GM21786 (cell line): Measurements from ENCODE around the gene GABRB2.

Experiments
- ATAC-seq: cut with Tn5 transposase; IDR thresholded peaks from one replicate; pipeline ENCODE4 v1.9.1; 2021; ENCODE audit not compliant: unreplicated experiment

GABRB2 gene

DNA sequence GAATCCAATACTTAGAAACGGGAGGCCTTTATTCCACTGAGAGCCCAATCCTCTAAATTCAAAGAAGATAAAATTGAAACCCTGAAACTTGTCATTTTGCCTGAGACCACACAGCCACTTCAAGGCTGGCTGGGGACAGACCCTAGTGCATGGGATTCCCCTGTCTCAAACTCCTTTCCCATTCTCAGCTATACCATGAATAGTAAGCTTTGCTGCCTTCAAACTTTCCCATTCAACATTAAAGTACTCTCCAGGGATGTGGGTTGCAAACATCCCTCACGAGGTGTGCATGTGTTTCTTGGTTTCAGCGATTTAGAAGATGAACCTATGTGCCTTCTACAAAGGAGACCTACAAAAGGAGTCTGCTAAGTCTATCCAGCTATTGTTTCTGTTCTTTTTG is 64.6 kb downstream of the GABRB2 start:
- peak; percentile 75 for ATAC-seq

DNA sequence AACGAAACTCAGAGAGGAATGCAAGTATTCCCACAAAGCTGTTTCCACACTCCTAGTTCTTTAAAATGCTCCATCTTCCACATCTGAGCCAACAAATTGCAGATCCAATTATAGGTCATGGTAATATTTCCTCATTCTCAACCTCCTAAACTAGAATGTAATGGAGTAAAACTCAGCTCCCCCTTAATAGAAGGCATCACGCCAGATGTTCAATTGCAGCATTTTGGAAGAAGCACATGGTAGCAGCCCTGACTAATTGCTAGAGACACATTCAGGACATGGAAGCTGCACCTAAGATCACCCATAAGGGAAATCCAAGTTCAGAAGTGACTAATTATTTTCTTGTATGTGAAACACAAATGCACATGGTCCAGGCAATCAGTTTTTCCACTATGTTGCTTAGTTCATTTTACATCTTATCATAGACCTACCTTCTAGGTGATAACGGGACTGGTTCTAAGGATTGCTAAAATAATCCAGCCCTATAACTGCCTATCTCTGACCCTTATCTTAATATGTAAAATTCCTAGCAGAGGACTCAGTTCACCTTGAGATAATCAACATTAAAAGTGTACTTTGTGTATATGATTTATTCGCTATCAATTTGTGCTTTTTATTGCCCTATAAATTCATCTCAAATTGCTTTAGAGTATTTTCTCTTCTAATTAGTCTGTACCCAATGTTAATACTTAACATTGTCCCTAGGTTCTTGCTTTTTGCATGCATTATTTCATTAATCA is 75.1 kb downstream of the GABRB2 start:
- no peak for ATAC-seq

DNA sequence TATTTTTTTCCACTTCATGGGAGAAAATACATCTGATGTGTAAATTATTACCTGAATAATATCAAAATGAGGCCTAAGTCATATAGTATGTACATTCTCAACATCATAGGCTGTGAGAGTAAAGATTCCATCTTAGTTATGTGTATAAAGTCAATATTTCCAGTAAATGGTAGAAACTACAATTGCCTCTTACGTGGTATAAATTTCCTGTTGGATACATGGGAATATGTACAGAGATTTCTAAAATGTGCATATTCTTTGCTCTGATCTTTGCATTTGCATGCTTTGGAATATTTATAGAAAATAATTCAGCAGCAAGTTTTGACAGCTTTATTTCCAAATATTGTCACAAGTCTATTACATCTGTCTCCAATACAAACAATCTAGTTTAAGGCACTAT is 78.8 kb downstream of the GABRB2 start:
- ATAC-seq: no peak

GRCh38 chr5:161460741-161461140 is 85.8 kb downstream of the GABRB2 start:
- ATAC-seq: no peak

DNA sequence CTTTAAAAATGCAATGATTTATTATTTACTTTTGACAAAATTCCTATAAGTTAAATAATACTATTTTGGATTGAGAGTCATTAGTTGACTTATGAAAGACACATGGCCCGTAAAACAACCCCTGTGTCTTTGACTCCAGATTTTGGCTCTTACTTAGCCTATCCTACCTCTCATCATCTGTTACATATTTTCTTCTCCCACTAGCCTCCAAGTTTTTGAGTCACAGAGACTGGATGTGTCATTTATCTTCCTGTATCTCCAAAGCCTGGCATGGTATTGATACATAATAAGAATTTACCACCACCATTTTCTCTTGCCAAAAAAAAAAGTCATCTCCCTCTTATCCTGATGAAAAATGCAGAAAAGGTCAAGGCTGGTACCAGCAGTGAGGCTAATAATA is 99.9 kb downstream of the GABRB2 start:
- ATAC-seq: no peak

DNA sequence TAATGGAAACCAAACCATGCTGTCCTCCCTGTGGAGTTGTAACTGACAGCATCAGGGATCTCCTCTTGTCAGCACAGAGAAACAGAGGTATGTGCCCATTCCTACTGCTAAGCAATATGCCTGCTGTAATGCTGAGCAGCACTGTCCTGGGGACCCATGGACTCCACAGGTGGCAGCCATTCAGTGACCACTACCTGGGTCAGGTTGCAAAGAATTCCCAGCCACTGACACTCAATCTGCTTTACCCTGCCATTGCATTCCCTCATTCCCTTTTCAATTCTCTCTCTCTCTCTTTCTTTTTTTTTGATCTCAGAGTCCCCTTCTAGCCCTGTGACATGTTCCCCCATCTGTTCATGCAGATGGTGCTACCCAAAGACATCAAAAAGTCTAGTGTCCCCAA is 104.1 kb downstream of the GABRB2 start:
- ATAC-seq: no peak

DNA sequence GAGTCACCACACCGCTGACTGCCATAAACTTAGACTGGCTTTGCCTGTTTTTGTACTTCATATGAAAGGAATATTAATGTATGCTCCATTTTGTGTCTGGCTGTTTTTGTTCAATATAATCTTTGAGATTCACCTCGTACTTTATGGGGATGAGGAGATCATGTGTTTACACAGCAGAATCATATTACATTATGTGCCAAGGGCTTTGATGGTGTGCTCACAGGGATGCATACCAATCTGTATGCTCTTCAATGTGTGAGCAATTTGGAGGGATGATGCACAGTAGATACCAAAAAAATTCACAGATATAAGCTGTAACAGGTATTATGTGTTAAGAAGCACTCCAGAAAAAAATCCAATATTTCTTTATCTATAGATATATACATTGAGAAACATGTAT is 113.7 kb downstream of the GABRB2 start:
- ATAC-seq: no peak

DNA sequence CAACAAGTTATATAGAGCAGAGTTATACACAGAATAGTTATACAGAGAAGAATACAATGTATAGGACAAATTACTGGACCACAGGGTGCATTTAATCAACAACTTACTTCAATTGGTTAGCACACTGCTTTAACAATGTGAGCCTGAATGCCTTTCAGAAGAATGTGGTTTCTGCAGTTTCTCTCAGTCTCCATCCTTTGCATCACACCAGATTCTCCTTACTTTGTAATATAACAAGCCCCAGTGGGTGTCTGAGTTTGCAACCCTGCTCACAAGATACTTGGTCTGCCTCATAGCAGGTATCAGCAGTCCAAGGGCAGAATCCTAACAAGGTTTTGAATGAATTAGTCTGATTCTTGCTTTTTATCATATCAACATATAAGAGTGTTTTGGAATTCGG is 114.6 kb downstream of the GABRB2 start:
- ATAC-seq: no peak

DNA sequence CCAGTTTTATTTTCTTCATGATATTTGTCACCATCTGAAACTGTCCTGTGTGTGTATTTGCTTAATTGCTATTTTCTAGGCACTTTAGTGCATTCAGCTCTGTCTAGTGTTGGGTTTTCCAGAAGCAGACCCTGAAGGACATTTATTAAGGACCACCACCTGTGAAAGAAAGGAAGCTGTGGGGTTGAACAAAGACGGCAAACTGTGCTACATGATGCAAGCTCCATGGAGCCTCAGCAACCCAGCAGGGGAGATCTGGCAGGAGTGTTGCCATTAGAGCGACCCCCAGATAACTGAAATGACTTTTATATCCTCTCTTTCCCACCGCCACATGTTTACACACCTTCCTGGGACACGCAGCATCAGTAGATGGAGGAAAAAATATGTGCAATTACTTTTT is 125.5 kb downstream of the GABRB2 start:
- ATAC-seq: no peak

- no peak for ATAC-seq
Measured at GRCh38 chr5:161420521-161420920, 126.0 kb downstream of the GABRB2 start.

DNA sequence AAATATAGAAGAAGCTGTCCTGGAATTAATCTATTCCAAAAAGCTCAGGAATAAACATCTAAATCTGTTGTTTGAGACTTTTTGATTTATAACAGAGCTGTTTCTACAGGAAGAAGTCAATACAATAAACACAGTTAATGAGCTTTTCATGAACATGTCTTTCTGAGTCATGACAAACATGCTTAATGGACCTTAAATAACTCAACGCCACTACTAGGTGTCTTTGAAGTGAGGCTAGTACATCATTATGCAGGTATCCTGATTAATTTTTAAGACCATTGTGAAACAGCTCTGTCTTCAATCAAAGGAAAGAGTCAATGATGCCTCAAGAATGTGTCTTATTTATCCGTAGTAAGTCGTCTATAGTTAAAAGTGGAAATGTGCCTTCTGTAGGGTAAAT is 131.6 kb downstream of the GABRB2 start:
- ATAC-seq: no peak

GRCh38 chr5:161414037-161414436 is 132.5 kb downstream of the GABRB2 start:
- ATAC-seq: no peak

DNA sequence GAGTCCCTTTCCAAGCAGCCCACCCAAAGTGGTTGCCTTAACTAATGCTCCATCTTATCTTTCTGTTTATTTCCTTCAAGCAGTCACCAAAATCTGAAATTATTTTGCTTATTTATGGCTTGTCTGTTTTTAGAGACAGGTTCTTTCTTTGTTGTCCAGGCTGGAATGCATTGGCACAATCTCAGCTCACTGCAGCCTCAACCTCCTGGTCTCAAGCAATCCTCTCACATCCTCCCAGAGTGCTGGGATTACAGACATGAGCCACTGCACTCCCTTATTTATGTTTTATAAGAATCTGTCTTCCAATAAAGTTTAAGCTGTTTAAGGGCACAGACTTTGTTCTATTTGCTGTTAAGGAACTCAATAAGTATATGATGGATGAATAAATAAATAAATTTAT is 133.7 kb downstream of the GABRB2 start:
- ATAC-seq: no peak

DNA sequence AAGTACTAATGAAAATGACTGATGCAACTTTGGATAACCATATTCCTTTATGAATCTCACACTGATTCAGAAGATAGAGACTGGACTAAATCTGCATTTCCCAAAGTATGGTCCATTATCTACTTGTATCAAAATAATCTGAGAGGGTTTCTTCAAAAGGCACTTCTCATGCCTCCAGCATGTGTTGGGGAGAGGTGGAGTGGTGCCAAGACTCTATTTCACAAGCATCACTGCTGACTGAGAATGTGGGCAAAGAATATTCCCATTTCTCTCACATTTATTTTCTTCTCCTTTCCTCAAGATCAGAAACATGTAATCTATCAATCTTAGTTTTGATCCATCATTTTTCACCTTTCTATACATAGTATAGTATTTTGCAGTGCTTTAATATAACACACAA is 135.4 kb downstream of the GABRB2 start:
- ATAC-seq: no peak

GRCh38 chr5:161410640-161411039 is 135.9 kb downstream of the GABRB2 start:
- ATAC-seq: no peak

DNA sequence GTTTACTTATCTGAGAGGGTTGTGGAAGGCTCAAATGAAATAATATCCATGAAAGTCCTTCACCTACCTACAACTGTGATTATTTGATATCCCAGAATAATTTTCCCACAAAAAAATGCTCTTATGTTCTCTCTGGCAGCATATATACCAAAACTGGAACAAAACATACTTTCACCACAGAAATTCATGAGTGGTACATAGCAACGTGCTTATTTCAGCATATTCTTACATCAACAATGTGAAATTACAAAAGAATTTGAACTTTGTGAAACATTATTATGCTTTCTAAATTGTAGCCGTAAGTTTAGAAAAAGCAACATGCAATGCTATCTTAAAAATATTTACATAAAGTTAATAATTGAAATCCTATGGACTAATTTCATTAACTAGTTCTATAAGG is 137.1 kb downstream of the GABRB2 start:
- no peak for ATAC-seq

DNA sequence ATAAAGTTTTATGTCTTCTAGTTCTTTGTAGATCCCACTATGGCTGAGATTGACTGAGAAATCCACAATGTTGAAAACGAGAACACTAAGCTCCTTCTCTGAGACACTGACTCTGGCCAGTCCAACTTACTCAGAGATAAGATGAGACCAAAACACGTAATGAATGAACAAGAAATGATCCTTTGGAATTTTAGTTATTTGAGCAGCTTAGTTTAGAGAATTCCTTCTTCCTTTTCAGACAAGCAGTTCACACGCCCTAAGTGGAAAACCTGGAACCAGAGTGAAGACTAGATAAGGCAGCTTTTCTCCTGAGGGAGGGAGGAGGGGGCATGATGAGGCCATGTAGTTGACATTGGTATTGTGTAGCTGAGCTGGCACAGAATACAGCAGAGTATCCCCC is 139.6 kb downstream of the GABRB2 start:
- no peak for ATAC-seq

- no peak for ATAC-seq
Measured at GRCh38 chr5:161403996-161404395, 142.5 kb downstream of the GABRB2 start.

GRCh38 chr5:161403121-161403520 is 143.4 kb downstream of the GABRB2 start:
- no peak for ATAC-seq

DNA sequence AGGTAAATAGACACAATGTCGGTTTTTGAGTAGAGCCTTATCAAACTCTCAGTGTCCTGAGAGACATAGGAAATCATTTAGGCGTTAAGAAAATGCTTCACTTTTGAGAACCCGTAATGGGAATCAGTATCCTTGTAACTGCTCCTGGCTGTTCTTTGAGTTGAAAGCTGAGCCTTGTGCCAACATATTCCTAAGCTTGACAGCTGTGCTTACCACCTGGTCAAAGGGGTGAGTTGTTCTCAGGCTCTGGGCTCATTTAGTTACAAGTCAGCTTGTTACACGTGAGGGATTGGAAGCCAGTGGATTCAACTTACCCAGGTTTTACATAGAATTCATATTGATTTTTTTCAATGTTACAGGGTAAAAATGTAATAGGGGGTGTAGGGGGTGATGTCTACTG is 145.9 kb downstream of the GABRB2 start:
- no peak for ATAC-seq

DNA sequence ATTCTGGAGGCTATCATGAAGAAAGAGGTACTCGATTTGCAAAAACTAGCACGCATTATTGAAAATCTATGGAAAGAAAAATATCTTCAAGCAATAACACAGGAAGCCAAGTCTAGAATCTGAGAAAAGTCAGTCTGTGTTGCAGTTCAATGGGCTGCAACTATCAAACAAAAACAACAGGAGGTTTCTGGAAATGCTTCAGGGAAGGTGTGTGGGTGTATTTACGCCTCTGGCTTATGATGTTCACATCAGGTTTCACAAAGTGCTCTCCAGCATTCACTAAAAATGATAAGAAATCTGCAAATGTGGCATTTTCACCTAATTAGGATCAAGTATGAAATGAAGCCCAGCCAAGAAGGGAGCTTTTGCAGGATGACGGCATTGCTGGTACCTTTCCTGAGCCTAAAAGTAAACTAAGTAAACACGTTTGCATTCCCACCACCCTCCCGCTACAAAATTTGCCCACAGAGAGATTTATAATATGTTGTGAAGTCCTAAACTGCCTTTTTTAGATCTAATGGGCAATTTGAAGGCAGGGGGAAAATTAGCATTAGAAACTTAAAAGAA is 146.4 kb downstream of the GABRB2 start:
- ATAC-seq: no peak

GRCh38 chr5:161397448-161397847 is 149.1 kb downstream of the GABRB2 start:
- no peak for ATAC-seq

DNA sequence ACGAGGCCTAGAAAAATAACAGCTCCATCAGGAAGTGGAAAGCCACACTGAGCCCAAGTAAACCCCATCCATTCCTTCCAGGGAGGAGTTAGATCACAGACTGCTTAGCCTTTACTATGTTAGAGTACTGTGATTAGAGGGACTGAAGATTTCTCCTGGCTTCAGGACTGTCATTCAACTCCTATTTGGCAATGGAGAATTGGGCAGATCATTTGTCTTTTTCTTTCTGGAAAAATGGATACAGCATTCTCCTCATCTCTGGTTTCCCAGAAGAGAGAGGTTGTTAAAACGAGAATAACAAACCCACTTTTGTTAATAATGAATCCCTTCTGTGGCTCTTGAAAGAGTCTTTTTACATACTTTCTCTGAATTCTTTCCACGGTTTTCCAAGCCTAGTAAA is 150.4 kb downstream of the GABRB2 start:
- ATAC-seq: no peak
